Endothelial cell of umbilical vein (primary cell): ENCODE data around the gene FHIT.

Experiments
- CTCF ChIP-seq, 2 donors: IDR thresholded peaks; 1 replicate in 1 of 2; 2 replicates in 1 of 2; pipeline ENCODE4 v1.5.1; 2011; ENCODE audit warnings: low read length in 2 of 2, mild to moderate bottlenecking in 2 of 2, moderate library complexity in 2 of 2, control low read depth in 1 of 2, inconsistent platforms in 1 of 2, low read depth in 1 of 2; ENCODE audit not compliant: insufficient read depth in 1 of 2; ENCODE audit errors: extremely low read depth in 1 of 2
- EZH2 ChIP-seq: IDR thresholded peaks from 2 replicates; pipeline ENCODE4 v1.6.1; 2012; ENCODE audit warnings: borderline replicate concordance, low read depth, mild to moderate bottlenecking, moderate library complexity, low read length, inconsistent platforms; ENCODE audit not compliant: severe bottlenecking
- FOS ChIP-seq: IDR thresholded peaks from 2 replicates; pipeline ENCODE4 v1.6.1; 2011; ENCODE audit warnings: mild to moderate bottlenecking, low read length, moderate library complexity, borderline replicate concordance; ENCODE audit not compliant: insufficient read depth
- GATA2 ChIP-seq: IDR thresholded peaks from 2 replicates; pipeline ENCODE4 v1.7.0; 2011; ENCODE audit warnings: low read depth, mild to moderate bottlenecking, moderate library complexity, mixed read lengths, low read length; ENCODE audit not compliant: insufficient read length, insufficient read depth
- JUN ChIP-seq: IDR thresholded peaks from 2 replicates; pipeline ENCODE4 v1.6.1; 2011; ENCODE audit warnings: borderline replicate concordance, low read depth; ENCODE audit not compliant: insufficient read length, insufficient read depth
- MAX ChIP-seq: IDR thresholded peaks from 2 replicates; pipeline ENCODE4 v1.6.1; 2011; ENCODE audit not compliant: insufficient read depth, insufficient read length
- MYC ChIP-seq: IDR thresholded peaks from one replicate; pipeline ENCODE4 v1.6.1; 2011; ENCODE audit warnings: mild to moderate bottlenecking, low read depth, low read length
- POLR2A ChIP-seq: IDR thresholded peaks from 2 replicates; pipeline ENCODE4 v1.6.1; 2012; ENCODE audit warnings: low read depth, mild to moderate bottlenecking, control low read depth, low read length
- POLR2AphosphoS5 ChIP-seq: IDR thresholded peaks from 2 replicates; pipeline ENCODE4 v1.6.1; 2012; ENCODE audit warnings: low read depth, mild to moderate bottlenecking, control low read depth, low read length, moderate library complexity; ENCODE audit not compliant: insufficient read depth

GRCh38 chr3:60393946-60394345 is 857.3 kb downstream of the FHIT start:
- TF ChIP-seq CTCF (IDR thresholded peaks at IDR 0.05; ENCODE audit: extremely low read depth in 1 of 2, insufficient read depth in 1 of 2, low read depth in 1 of 2, low read length in 2 of 2) (no peak), POLR2A (no peak), MYC (no peak), MAX (no peak), FOS (no peak), JUN (no peak), EZH2 (no peak), POLR2AphosphoS5 (no peak), GATA2 (no peak)
